ENCODE measurements around the gene SLN. TPM values are rescaled to one million over a fixed set of nuclear protein-coding genes. Genes with fewer than 3 reads are reported as not detected.

SLN gene
- total and polyA plus RNA-seq, 2 donors (not counting 3 experiments of a cell fraction or from before 2014, with no cell fraction given): 0.25 TPM; not detected in 1

GRCh38 chr11:107721207-107721606 lies 9.4 kb upstream of the SLN start:
- ChIA-PET CTCF (no interaction called here), POLR2A (no interaction called here)
- Histone ChIP-seq H3K4me2 (ENCODE audit: insufficient read depth, low read length) (no peak overlapping the region), H3K9me3 (replicated peaks; ENCODE audit: control insufficient read depth, insufficient read depth, low read length) (no peaks in the 10 kb centered on the region), H3K27ac (ENCODE audit: insufficient read depth, low read depth, low read length) (no peak overlapping the region), H3K79me2 (ENCODE audit: control insufficient read depth, insufficient read depth, low read length) (no peaks in the 10 kb centered on the region), H3K9me1 (replicated peaks; ENCODE audit: control insufficient read depth, extremely low read depth, insufficient read depth, low read length) (no peaks in the 10 kb centered on the region), H3K27me3 (ENCODE audit: control insufficient read depth in 2 of 2, insufficient read depth in 2 of 2, low read length in 2 of 2) (peaks cover 8 to 31% of the 10 kb centered on the region in 2 experiments), H4K20me1 (replicated peaks; ENCODE audit: control insufficient read depth, extremely low read depth, insufficient read depth, low read length) (no peaks in the 10 kb centered on the region), H3K4me3 (replicated peaks in 1 of 3; ENCODE audit: insufficient read depth in 1 of 3, low read depth in 1 of 3, low read length in 3 of 3) (no peak overlapping the region), H3K36me3 (ENCODE audit: control insufficient read depth in 2 of 2, extremely low read depth in 1 of 2, insufficient read depth in 2 of 2, low read length in 2 of 2) (no peaks in the 10 kb centered on the region), H2AFZ (ENCODE audit: low read depth, low read length) (no peak overlapping the region), H3K9ac (replicated peaks; ENCODE audit: extremely low read depth, insufficient read depth, low read length) (no peak overlapping the region), H3K4me1 (ENCODE audit: control insufficient read depth, extremely low read depth, insufficient read depth, low read length) (no peaks in the 10 kb centered on the region)
- FAIRE-seq (no peak), DNase-seq (ENCODE audit: low read depth, low spot score) (no peak)
- dilution Hi-C loops (cut with MboI; ENCODE audit: extremely low pct_ligation_motif_present, low sequenced_read_pairs): no loop called here
- intact Hi-C loops (cut with micrococcal nuclease): no loop called here
- TF ChIP-seq CTCF (IDR thresholded peaks at IDR 0.05; ENCODE audit: extremely low read depth in 1 of 2, insufficient read depth in 1 of 2, low read depth in 1 of 2, low read length in 2 of 2) (no peak), POLR2A (IDR thresholded peaks at IDR 0.05; ENCODE audit: low read depth, low read length) (no peak), MAX (IDR thresholded peaks at IDR 0.05; ENCODE audit: insufficient read depth, insufficient read length) (no peak), MYC (IDR thresholded peaks at IDR 0.05; ENCODE audit: low read depth, low read length) (no peak), JUN (IDR thresholded peaks at IDR 0.05; ENCODE audit: borderline replicate concordance, insufficient read depth, insufficient read length, low read depth) (no peak), FOS (IDR thresholded peaks at IDR 0.05; ENCODE audit: borderline replicate concordance, insufficient read depth, low read length) (no peak), GATA2 (IDR thresholded peaks at IDR 0.05; ENCODE audit: insufficient read depth, insufficient read length, low read depth, low read length) (no peak), EZH2 (IDR thresholded peaks at IDR 0.05; ENCODE audit: borderline replicate concordance, low read depth, low read length, severe bottlenecking) (no peak), POLR2AphosphoS5 (IDR thresholded peaks at IDR 0.05; ENCODE audit: insufficient read depth, low read depth, low read length) (no peak)
- BruUV-seq (replicated peaks): no TSS peak

Data from endothelial cell of umbilical vein (primary cell).